H9 (cell line): ENCODE measurements around the gene CIDEC. TPM values are rescaled to one million over a fixed set of nuclear protein-coding genes. Genes with fewer than 3 reads are reported as not detected.
"Not testable (repeated sequence)": the region's sequence is repeated elsewhere in the genome, so short reads cannot be mapped to it uniquely, and the experiment has no call there.

Source experiments
- DNase-seq: peaks from one replicate; pipeline ENCODE4 v3.0.0-alpha.2; 2017
- H2AFZ ChIP-seq: one replicate; pipeline ENCODE4 v1.6.1; 2013; ENCODE audit warnings: mild to moderate bottlenecking, low read length, control low read depth, moderate library complexity
- H2AK5ac ChIP-seq: 2 replicates; pipeline ENCODE4 v1.6.1; 2013; ENCODE audit warnings: low read length, control low read depth, mixed read lengths; ENCODE audit not compliant: insufficient read length
- H2BK120ac ChIP-seq: one replicate; pipeline ENCODE4 v1.6.1; 2013; ENCODE audit warnings: low read depth, mild to moderate bottlenecking, low read length, control low read depth, inconsistent platforms; ENCODE audit not compliant: poor library complexity, severe bottlenecking
- H2BK12ac ChIP-seq: 2 replicates; pipeline ENCODE4 v1.6.1; 2013; ENCODE audit warnings: low read length, control low read depth, mixed read lengths, low read depth; ENCODE audit not compliant: insufficient read length
- H2BK15ac ChIP-seq: 2 replicates; pipeline ENCODE4 v1.6.1; 2013; ENCODE audit warnings: low read depth, low read length, control low read depth
- H2BK20ac ChIP-seq: one replicate; pipeline ENCODE4 v1.6.1; 2013; ENCODE audit warnings: low read depth, mild to moderate bottlenecking, low read length, control low read depth, inconsistent platforms; ENCODE audit not compliant: poor library complexity, severe bottlenecking
- H2BK5ac ChIP-seq: 2 replicates; pipeline ENCODE4 v1.6.1; 2013; ENCODE audit warnings: low read length, control low read depth, mixed read lengths; ENCODE audit not compliant: insufficient read length
- H3K14ac ChIP-seq: 2 replicates; pipeline ENCODE4 v1.6.1; 2013; ENCODE audit warnings: low read length, control low read depth; ENCODE audit not compliant: insufficient read depth
- H3K18ac ChIP-seq: 2 replicates; pipeline ENCODE4 v1.6.1; 2013; ENCODE audit warnings: low read depth, mild to moderate bottlenecking, mixed read lengths, low read length, control low read depth; ENCODE audit not compliant: insufficient read length
- H3K23ac ChIP-seq: 2 replicates; pipeline ENCODE4 v1.6.1; 2013; ENCODE audit warnings: low read length, control low read depth, mixed read lengths, low read depth; ENCODE audit not compliant: insufficient read length
- H3K23me2 ChIP-seq: 2 replicates; pipeline ENCODE4 v1.6.1; 2013; ENCODE audit warnings: low read depth, mild to moderate bottlenecking, mixed read lengths, low read length, control low read depth; ENCODE audit not compliant: insufficient read length, poor library complexity, severe bottlenecking
- H3K27ac ChIP-seq: 2 replicates; pipeline ENCODE4 v1.5.1; 2013; ENCODE audit warnings: low read length, control low read depth, mixed read lengths, low read depth; ENCODE audit not compliant: insufficient read length
- H3K27me3 ChIP-seq: 2 replicates; pipeline ENCODE4 v1.6.1; 2013; ENCODE audit warnings: low read length, control low read depth, inconsistent platforms; ENCODE audit not compliant: insufficient read depth
- H3K4ac ChIP-seq: 2 replicates; pipeline ENCODE4 v1.6.1; 2013; ENCODE audit warnings: low read depth, mild to moderate bottlenecking, control low read depth, inconsistent platforms, low read length, moderate library complexity
- H3K4me1 ChIP-seq: 2 replicates; pipeline ENCODE4 v1.6.1; 2013; ENCODE audit warnings: low read length, control low read depth, inconsistent platforms; ENCODE audit not compliant: insufficient read depth
- H3K4me2 ChIP-seq: 2 replicates; pipeline ENCODE4 v1.6.1; 2013; ENCODE audit warnings: low read length, control low read depth, mixed read lengths; ENCODE audit not compliant: insufficient read length, insufficient read depth
- H3K56ac ChIP-seq: 2 replicates; pipeline ENCODE4 v1.6.1; 2013; ENCODE audit warnings: low read depth, mild to moderate bottlenecking, mixed read lengths, low read length, control low read depth; ENCODE audit not compliant: insufficient read length
- H3K79me1 ChIP-seq: 2 replicates; pipeline ENCODE4 v1.6.1; 2013; ENCODE audit warnings: low read depth, mild to moderate bottlenecking, moderate library complexity, low read length, control low read depth, inconsistent platforms; ENCODE audit not compliant: insufficient read depth, poor library complexity, severe bottlenecking
- H3K79me2 ChIP-seq: 2 replicates; pipeline ENCODE4 v1.6.1; 2013; ENCODE audit warnings: low read length, control low read depth, inconsistent platforms; ENCODE audit not compliant: insufficient read depth
- H3K9ac ChIP-seq: 2 replicates; pipeline ENCODE4 v1.6.1; 2013; ENCODE audit warnings: low read length, control low read depth, mixed read lengths; ENCODE audit not compliant: insufficient read length; ENCODE audit errors: extremely low read depth
- H3K9me3 ChIP-seq: one replicate; pipeline ENCODE4 v1.6.1; 2013; ENCODE audit warnings: low read depth, low read length, inconsistent platforms; ENCODE audit not compliant: control insufficient read depth
- H3T11ph ChIP-seq: one replicate; pipeline ENCODE4 v1.6.1; 2013; ENCODE audit warnings: mild to moderate bottlenecking, low read length, control low read depth, inconsistent platforms
- H4K20me1 ChIP-seq: one replicate; pipeline ENCODE4 v1.6.1; 2013; ENCODE audit not compliant: control insufficient read depth, insufficient read length, insufficient read depth
- H4K5ac ChIP-seq: 2 replicates; pipeline ENCODE4 v1.6.1; 2013; ENCODE audit warnings: low read depth, mild to moderate bottlenecking, mixed read lengths, low read length, control low read depth; ENCODE audit not compliant: insufficient read length
- H4K8ac ChIP-seq: replicated peaks from 2 replicates; pipeline ENCODE4 v1.6.1; 2013; ENCODE audit warnings: low read length, control low read depth, mixed read lengths, low read depth; ENCODE audit not compliant: insufficient read length
- H4K91ac ChIP-seq: 2 replicates; pipeline ENCODE4 v1.6.1; 2013; ENCODE audit warnings: low read depth, mild to moderate bottlenecking, moderate library complexity, mixed read lengths, low read length, control low read depth; ENCODE audit not compliant: insufficient read length
- H3K27ac Mint-ChIP-seq, 3 experiments: 2 replicates in 2 of 3; 3 replicates in 1 of 3; pipeline ENCODE4 v1.8.0; 2020 to 2021; ENCODE audit warnings: mixed read lengths in 3 of 3, mild to moderate bottlenecking in 1 of 3, moderate library complexity in 1 of 3
- H3K27me3 Mint-ChIP-seq: 2 replicates; pipeline ENCODE4 v1.8.0; 2021; ENCODE audit warnings: low read depth, mild to moderate bottlenecking, moderate library complexity, mixed read lengths
- H3K36me3 Mint-ChIP-seq, 3 experiments: 2 replicates in 2 of 3; 3 replicates in 1 of 3; pipeline ENCODE4 v1.8.0; 2020 to 2021; ENCODE audit warnings: low read depth in 3 of 3, mixed read lengths in 3 of 3; ENCODE audit not compliant: insufficient read depth in 1 of 3
- H3K4me1 Mint-ChIP-seq, 2 experiments: 2 replicates each; pipeline ENCODE4 v1.8.0; 2020; ENCODE audit warnings: mixed read lengths in 2 of 2
- H3K4me3 Mint-ChIP-seq, 2 experiments: 2 replicates in 1 of 2; 3 replicates in 1 of 2; pipeline ENCODE4 v1.8.0; 2020 to 2021; ENCODE audit warnings: mild to moderate bottlenecking in 2 of 2, mixed read lengths in 2 of 2, moderate library complexity in 1 of 2
- H3K9me3 Mint-ChIP-seq, 2 experiments: 2 replicates in 1 of 2; 3 replicates in 1 of 2; pipeline ENCODE4 v1.8.0; 2020; ENCODE audit warnings: mild to moderate bottlenecking in 2 of 2, mixed read lengths in 2 of 2, moderate library complexity in 1 of 2
- CTCF ChIP-seq: fragments of 200-600 bp; sonication (generic); conservative IDR thresholded peaks from 3 replicates; pipeline ENCODE4 v1.8.0; 2021; ENCODE audit warnings: antibody characterized with exemption, mild to moderate bottlenecking
- WGBS: extraction: QIAGEN DNeasy Blood & Tissue Kit; methylation state at CpG from one replicate; pipeline ENCODE4 v1.1.7; 2013; ENCODE audit warnings: missing lambda C conversion rate, low lambda C conversion rate, mixed read lengths; ENCODE audit not compliant: insufficient read length; ENCODE audit errors: extremely low coverage; 5-methylcytosine and 5-hydroxymethylcytosine counted together
- total RNA-seq: library from RNA; stranded (reverse); gene quantifications from 2 replicates; pipeline ENCODE4 v1.2.1, GENCODE V29; 2021

The CIDEC gene
- total RNA-seq, 1 experiment from 2014 or later = not detected

DNA sequence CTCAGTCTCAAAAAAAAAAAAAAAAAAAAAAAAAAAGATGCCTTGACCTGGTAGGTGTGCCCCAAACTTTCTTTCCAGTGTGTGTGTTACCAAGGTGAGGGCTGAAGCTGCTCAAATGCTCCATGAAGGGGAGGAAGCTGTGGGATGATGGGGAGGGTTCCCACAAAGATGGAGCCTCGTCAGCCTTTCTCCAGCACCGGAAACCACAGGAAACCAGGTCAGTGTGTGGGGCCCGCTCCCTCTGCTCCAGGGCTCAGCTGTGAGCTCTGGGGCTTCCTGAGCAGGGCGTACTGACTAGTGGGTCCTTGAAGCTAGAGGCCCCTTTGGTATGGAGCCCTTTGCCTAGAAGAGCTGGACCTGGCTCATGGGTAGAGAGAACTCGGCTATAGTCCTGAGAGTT lies 21.9 kb upstream of the CIDEC start:
- Mint-ChIP-seq H3K27me3 (no peaks in the 10 kb centered on the region), H3K4me1 (peaks cover 15 to 27% of the 10 kb centered on the region in 2 experiments), H3K4me3 (no peak overlapping the region), H3K9me3 (no peaks in the 10 kb centered on the region), H3K36me3 (no peaks in the 10 kb centered on the region), H3K27ac (no peak overlapping the region)
- Histone ChIP-seq H2BK15ac (no peak overlapping the region), H2BK12ac (no peak overlapping the region), H3K4me1 (no peaks in the 10 kb centered on the region; the same call in 1 of the 2 replicates), H3K4ac (no peak overlapping the region), H3T11ph (no peak overlapping the region), H2BK20ac (no peak overlapping the region), H2AK5ac (no peak overlapping the region), H2AFZ (no peak overlapping the region), H4K8ac (no peak overlapping the region), H3K27me3 (no peaks in the 10 kb centered on the region), H3K79me2 (no peaks in the 10 kb centered on the region), H4K20me1 (no peaks in the 10 kb centered on the region), H3K9me3 (no peaks in the 10 kb centered on the region), H2BK120ac (no peak overlapping the region), H4K5ac (no peak overlapping the region), H3K23ac (no peak overlapping the region), H3K9ac (no peak overlapping the region), H3K18ac (no peak overlapping the region), H3K14ac (no peak overlapping the region), H3K56ac (no peak overlapping the region), H3K23me2 (no peaks in the 10 kb centered on the region), H3K4me2 (no peak overlapping the region), H4K91ac (no peak overlapping the region), H2BK5ac (no peak overlapping the region), H3K79me1 (no peaks in the 10 kb centered on the region), H3K27ac (no peak overlapping the region)
- TF ChIP-seq CTCF = no peak
- no peak for DNase-seq
- no CpG with 5 or more reads among the region's 5 CpGs for whole genome bisulfite sequencing

DNA sequence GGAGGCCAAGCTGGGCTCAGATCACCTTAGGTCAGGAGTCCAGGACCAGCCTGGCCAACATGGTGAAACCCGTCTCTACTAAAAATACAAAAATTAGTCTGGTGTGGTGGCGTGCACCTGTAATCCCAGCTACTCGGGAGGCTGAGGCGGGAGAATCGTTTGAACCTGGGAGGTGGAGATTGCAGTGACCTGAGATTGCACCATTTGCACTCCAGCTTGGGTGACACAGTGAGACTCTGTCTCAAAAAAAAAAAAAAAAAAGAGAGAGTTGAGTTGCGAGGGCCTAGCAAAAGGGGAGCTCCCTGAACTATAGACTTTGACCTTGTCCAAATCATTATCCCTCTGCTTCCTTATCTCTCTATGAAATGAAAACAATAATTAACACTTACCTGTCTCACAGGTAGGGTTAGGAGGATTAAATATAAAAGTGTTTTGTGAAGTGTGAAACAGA lies 20.9 kb upstream of the CIDEC start:
- H2AFZ ChIP-seq, H2BK15ac ChIP-seq, H3K9me3 Mint-ChIP-seq, H3K9me3 ChIP-seq, H3K4me2 ChIP-seq, H3K27ac ChIP-seq, H3K23ac ChIP-seq, H3K27me3 Mint-ChIP-seq, H4K20me1 ChIP-seq, H4K5ac ChIP-seq, H2BK5ac ChIP-seq, H3K18ac ChIP-seq, H3K79me2 ChIP-seq, H3K27ac Mint-ChIP-seq, H3K27me3 ChIP-seq, H3K56ac ChIP-seq, H3K4ac ChIP-seq, H2AK5ac ChIP-seq, H3K14ac ChIP-seq, H3K4me3 Mint-ChIP-seq, H3K9ac ChIP-seq, H3T11ph ChIP-seq, H2BK12ac ChIP-seq, H2BK120ac ChIP-seq, H3K4me1 ChIP-seq, H3K23me2 ChIP-seq, H4K8ac ChIP-seq, H4K91ac ChIP-seq, H2BK20ac ChIP-seq, H3K36me3 Mint-ChIP-seq, DNase-seq, H3K79me1 ChIP-seq: not testable (repeated sequence)
- WGBS = no CpG with 5 or more reads among the region's 6 CpGs
- H3K4me1 Mint-ChIP-seq = peaks cover 15 to 27% of the 10 kb centered on the region in 2 experiments
